Subcutaneous abdominal adipose tissue (tissue), 5 donors: ENCODE data around the gene LYPD6B.

Source experiments
- H3K27ac ChIP-seq: one replicate; pipeline ENCODE4 v1.7.0; 2013; ENCODE audit warnings: low read depth, mild to moderate bottlenecking, inconsistent platforms, low read length, moderate library complexity
- H3K27me3 ChIP-seq, 5 donors: one replicate each; pipeline ENCODE4 v1.7.0; 2013; ENCODE audit warnings: low read length in 5 of 5, inconsistent platforms in 1 of 5; ENCODE audit not compliant: control insufficient read depth in 5 of 5, insufficient read depth in 4 of 5
- H3K36me3 ChIP-seq, 5 donors: one replicate each; pipeline ENCODE4 v1.7.0; 2013; ENCODE audit warnings: low read length in 5 of 5; ENCODE audit not compliant: control insufficient read depth in 5 of 5, insufficient read depth in 5 of 5
- H3K4me1 ChIP-seq, 5 donors: one replicate each; pipeline ENCODE4 v1.7.0; 2013; ENCODE audit warnings: low read length in 5 of 5, mild to moderate bottlenecking in 3 of 5, moderate library complexity in 1 of 5; ENCODE audit not compliant: control insufficient read depth in 5 of 5, insufficient read depth in 5 of 5
- H3K4me3 ChIP-seq, 5 donors: one replicate each; pipeline ENCODE4 v1.7.0; 2013; ENCODE audit warnings: low read length in 5 of 5, low read depth in 1 of 5
- H3K9ac ChIP-seq, 5 donors: one replicate each; pipeline ENCODE4 v1.7.0; 2013; ENCODE audit warnings: low read length in 5 of 5, mild to moderate bottlenecking in 4 of 5, moderate library complexity in 3 of 5
- H3K9me3 ChIP-seq, 5 donors: one replicate each; pipeline ENCODE4 v1.7.0; 2013; ENCODE audit warnings: low read length in 5 of 5; ENCODE audit not compliant: control insufficient read depth in 5 of 5
- donor health status: healthy.
- donor health status: healthy.
- donor health status: healthy.
- donor health status: healthy.
- donor health status: healthy.

The LYPD6B gene

GRCh38 chr2:149068225-149068995 is 29.9 kb downstream of the LYPD6B start:
- no peaks in the 10 kb centered on the region for H3K36me3 ChIP-seq
- H3K27ac ChIP-seq, result no peak overlapping the region
- peaks cover 0 to 4% (median 0%) of the 10 kb centered on the region in 5 donors for H3K4me1 ChIP-seq
- no peaks in the 10 kb centered on the region for H3K27me3 ChIP-seq
- no peak overlapping the region for H3K4me3 ChIP-seq
- H3K9ac ChIP-seq, result no peak overlapping the region
- no peaks in the 10 kb centered on the region for H3K9me3 ChIP-seq

DNA sequence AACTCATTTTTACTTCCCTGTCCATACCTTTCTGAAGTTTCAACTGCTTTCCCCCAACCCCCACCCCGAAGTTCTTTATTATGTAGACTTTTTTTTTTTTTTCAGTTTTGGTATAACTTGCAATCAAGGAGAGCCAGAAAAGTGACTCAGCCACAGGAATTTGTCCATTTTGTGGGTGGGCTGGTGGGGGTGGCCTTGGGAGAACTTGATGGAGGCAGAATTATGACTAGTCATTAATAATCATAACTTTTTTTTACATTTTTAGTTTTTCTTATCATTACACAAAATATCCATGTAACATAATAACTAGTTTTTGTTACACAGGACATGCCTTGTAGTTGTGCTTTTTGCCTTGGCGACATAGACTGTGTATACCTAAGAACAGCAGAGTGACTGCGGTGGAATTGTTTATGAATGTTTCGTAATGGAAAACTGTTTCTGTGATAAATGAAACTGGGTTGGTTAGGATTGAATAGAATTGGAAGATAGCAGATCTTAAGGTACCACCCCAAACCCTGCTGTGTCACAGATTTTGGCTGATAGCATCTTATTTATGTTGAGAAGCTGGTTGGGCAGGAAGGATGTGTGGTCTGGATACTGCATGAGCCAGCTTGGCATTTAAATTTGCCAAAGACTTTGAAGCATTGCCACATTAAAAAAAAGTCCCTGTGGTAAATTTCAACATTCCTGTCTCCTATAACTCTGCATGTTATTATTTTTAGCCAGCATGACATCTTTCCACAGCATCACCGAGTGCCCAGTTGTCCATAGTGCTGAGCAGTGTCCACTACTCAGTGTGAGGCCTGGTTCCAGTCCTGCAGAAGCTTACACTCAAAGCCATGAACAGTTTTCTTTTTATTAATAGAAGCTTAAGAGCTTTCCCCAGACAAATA is 30.7 kb downstream of the LYPD6B start:
- Histone ChIP-seq H3K9ac (no peak overlapping the region), H3K4me1 (peaks cover 0 to 4% (median 0%) of the 10 kb centered on the region in 5 donors), H3K27ac (no peak overlapping the region), H3K9me3 (no peaks in the 10 kb centered on the region), H3K4me3 (no peak overlapping the region), H3K36me3 (no peaks in the 10 kb centered on the region), H3K27me3 (no peaks in the 10 kb centered on the region)

GRCh38 chr2:149070681-149071320 is 32.3 kb downstream of the LYPD6B start:
- Histone ChIP-seq H3K4me3 (no peak overlapping the region), H3K36me3 (no peaks in the 10 kb centered on the region), H3K9me3 (no peaks in the 10 kb centered on the region), H3K4me1 (peaks cover 0 to under 1% (median 0%) of the 10 kb centered on the region in 5 donors), H3K27ac (no peak overlapping the region), H3K9ac (no peak overlapping the region), H3K27me3 (no peaks in the 10 kb centered on the region)

GRCh38 chr2:149075105-149075504 is 36.6 kb downstream of the LYPD6B start:
- Histone ChIP-seq H3K9ac (no peak overlapping the region), H3K27me3 (peaks cover 0 to 3% (median 0%) of the 10 kb centered on the region in 5 donors), H3K9me3 (no peaks in the 10 kb centered on the region), H3K27ac (no peak overlapping the region), H3K36me3 (no peaks in the 10 kb centered on the region), H3K4me3 (no peak overlapping the region), H3K4me1 (peaks cover 0 to 3% (median 0%) of the 10 kb centered on the region in 5 donors)

DNA sequence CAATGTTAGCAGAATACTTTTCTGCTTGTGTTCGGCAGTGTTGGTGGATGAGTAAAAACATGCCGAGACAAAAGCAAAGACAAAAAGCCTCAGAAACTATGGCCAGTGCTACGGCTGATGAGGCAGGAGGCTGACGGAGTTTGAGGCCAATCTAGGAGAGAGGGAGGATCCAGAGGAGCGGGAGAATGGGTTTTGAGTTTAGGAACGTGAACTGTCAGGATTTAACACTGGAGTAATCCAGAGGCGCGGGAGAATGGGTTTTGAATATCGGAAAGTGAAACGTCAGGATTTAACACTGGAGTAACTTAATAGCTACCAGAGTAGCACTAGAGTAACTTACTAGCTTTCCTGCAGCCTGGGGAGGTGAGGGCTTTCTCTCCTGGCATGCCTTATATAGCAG is 37.4 kb downstream of the LYPD6B start:
- Histone ChIP-seq H3K27ac (no peak overlapping the region), H3K4me1 (peaks cover 0 to 3% (median 0%) of the 10 kb centered on the region in 5 donors), H3K4me3 (no peak overlapping the region), H3K27me3 (peaks cover 0 to 3% (median 0%) of the 10 kb centered on the region in 5 donors), H3K9me3 (no peaks in the 10 kb centered on the region), H3K36me3 (no peaks in the 10 kb centered on the region), H3K9ac (no peak overlapping the region)

- H3K36me3 ChIP-seq, result no peaks in the 10 kb centered on the region
- H3K27me3 ChIP-seq, result peaks cover 0 to 3% (median 0%) of the 10 kb centered on the region in 5 donors
- H3K4me3 ChIP-seq, result no peak overlapping the region
- peaks cover 0 to 3% (median 0%) of the 10 kb centered on the region in 5 donors for H3K4me1 ChIP-seq
- H3K9ac ChIP-seq, result no peak overlapping the region
- no peak overlapping the region for H3K27ac ChIP-seq
- H3K9me3 ChIP-seq, result no peaks in the 10 kb centered on the region
These were observed 38.4 kb downstream of the LYPD6B start for GRCh38 chr2:149076863-149077412.

GRCh38 chr2:149077861-149078260 is 39.4 kb downstream of the LYPD6B start:
- no peaks in the 10 kb centered on the region for H3K9me3 ChIP-seq

GRCh38 chr2:149080099-149080498 is 41.6 kb downstream of the LYPD6B start:
- Histone ChIP-seq H3K4me3 (no peak overlapping the region), H3K27ac (no peak overlapping the region), H3K27me3 (peaks cover 0 to 3% (median 0%) of the 10 kb centered on the region in 5 donors), H3K9ac (no peak overlapping the region), H3K36me3 (no peaks in the 10 kb centered on the region), H3K9me3 (no peaks in the 10 kb centered on the region), H3K4me1 (peaks cover 0 to 5% (median 3%) of the 10 kb centered on the region in 5 donors)

More at GRCh38 chr2:149077861-149078260, 39.4 kb downstream of the LYPD6B start:
- no peak overlapping the region for H3K27ac ChIP-seq
- H3K4me3 ChIP-seq, result no peak overlapping the region
- peaks cover 0 to 3% (median 0%) of the 10 kb centered on the region in 5 donors for H3K4me1 ChIP-seq
- no peaks in the 10 kb centered on the region for H3K36me3 ChIP-seq
- H3K27me3 ChIP-seq, result peaks cover 0 to 3% (median 0%) of the 10 kb centered on the region in 5 donors
- no peak overlapping the region for H3K9ac ChIP-seq

- H3K27me3 ChIP-seq, result peaks cover 0 to 3% (median 0%) of the 10 kb centered on the region in 5 donors
- H3K36me3 ChIP-seq, result no peaks in the 10 kb centered on the region
- no peaks in the 10 kb centered on the region for H3K9me3 ChIP-seq
- H3K9ac ChIP-seq, result no peak overlapping the region
- H3K4me3 ChIP-seq, result no peak overlapping the region
- H3K4me1 ChIP-seq, result peaks cover 0 to 11% (median 5%) of the 10 kb centered on the region in 5 donors
- H3K27ac ChIP-seq, result no peak overlapping the region
These were observed 42.5 kb downstream of the LYPD6B start for GRCh38 chr2:149080971-149081370.
